Measurements from ENCODE around the gene ARID1A. TPM values are rescaled to one million over a fixed set of nuclear protein-coding genes. Genes with fewer than 3 reads are reported as not detected.
A peak's percentile ranks its signal among the peaks of the same experiment; 100 is the strongest.
"Not testable (repeated sequence)": the region's sequence is repeated elsewhere in the genome, so short reads cannot be mapped to it uniquely, and the experiment has no call there.

Gene ARID1A
- 100 to 1,000 TPM in 1 of 4 donors, 10 to 100 TPM in 3; 16.7 to 119 (median 41.2) TPM for total RNA-seq

GRCh38 chr1:26695356-26696118 is at the start of gene ARID1A:
ARID1A (plus strand) TSS chr1:26696015; CDS start chr1:26696404, 389 bp downstream.
- intact Hi-C loops (cut with DNase I; ENCODE audit: low total_unique reads) = loop anchor here (2.0 kb wide), 1 partner anchor 93 kb away; no protein-coding TSS in a partner anchor
- peaks cover 14 to 16% of the 10 kb centered on the region in 2 donors for H3K4me1 ChIP-seq
- no peaks in the 10 kb centered on the region for H3K36me3 ChIP-seq
- DNase-seq = peak; percentile 95 to 98
- TF ChIP-seq CTCF (IDR thresholded peaks at IDR 0.05) (peak in 3 of 4 experiments; percentile 13 to 76 (median 41)), POLR2A (IDR thresholded peaks at IDR 0.05) (peak; percentile 40 to 94)
- H3K4me3 ChIP-seq = peak within 1 kb of the TSS; percentile 60 to 98
- peak within 1 kb of the TSS; percentile 98 to 99 for H3K27ac ChIP-seq
- no peaks in the 10 kb centered on the region for H3K9me3 ChIP-seq
- H3K27me3 ChIP-seq = no peaks in the 10 kb centered on the region

- Histone ChIP-seq H3K9me3 (no peaks in the 10 kb centered on the region), H3K27me3 (no peaks in the 10 kb centered on the region), H3K36me3 (no peaks in the 10 kb centered on the region), H3K4me3 (no peak overlapping the region), H3K27ac (no peak overlapping the region), H3K4me1 (no peaks in the 10 kb centered on the region)
- TF ChIP-seq CTCF (IDR thresholded peaks at IDR 0.05) = no peak
- no peak for TF ChIP-seq POLR2A (IDR thresholded peaks at IDR 0.05)
- no peak for DNase-seq
- intact Hi-C loops (cut with DNase I; ENCODE audit: low total_unique reads) = no loop called here
Observed at GRCh38 chr1:26664802-26665201, 31.0 kb upstream of the ARID1A start.

GRCh38 chr1:26666855-26667254 is 29.0 kb upstream of the ARID1A start:
- no peak for DNase-seq
- Histone ChIP-seq H3K36me3 (no peaks in the 10 kb centered on the region), H3K4me3 (no peak overlapping the region), H3K27me3 (no peaks in the 10 kb centered on the region), H3K4me1 (no peaks in the 10 kb centered on the region), H3K27ac (no peak overlapping the region), H3K9me3 (no peaks in the 10 kb centered on the region)
- intact Hi-C loops (cut with DNase I; ENCODE audit: low total_unique reads) = no loop called here
- no peak for TF ChIP-seq POLR2A (IDR thresholded peaks at IDR 0.05)
- no peak for TF ChIP-seq CTCF (IDR thresholded peaks at IDR 0.05)

- H3K27me3 ChIP-seq; H3K27ac ChIP-seq; DNase-seq; H3K4me3 ChIP-seq; H3K9me3 ChIP-seq; H3K36me3 ChIP-seq; intact Hi-C loops (cut with DNase I; ENCODE audit: low total_unique reads); H3K4me1 ChIP-seq: not testable (repeated sequence)
Observed at GRCh38 chr1:26668106-26668786, 27.6 kb upstream of the ARID1A start.

GRCh38 chr1:26677306-26678115 is 18.3 kb upstream of the ARID1A start:
- peaks cover 0 to 3% of the 10 kb centered on the region in 2 donors for H3K4me1 ChIP-seq
- peak overlapping the region in 1 of 2 donors; percentile 14 for H3K4me3 ChIP-seq
- peak; percentile 69 to 84 for DNase-seq
- no peaks in the 10 kb centered on the region for H3K9me3 ChIP-seq
- no peaks in the 10 kb centered on the region for H3K36me3 ChIP-seq
- no peaks in the 10 kb centered on the region for H3K27me3 ChIP-seq
- intact Hi-C loops (cut with DNase I; ENCODE audit: low total_unique reads) = loop anchor here (10.0 kb wide), 1 partner anchor 73 kb away; no protein-coding TSS in a partner anchor
- no peak for TF ChIP-seq POLR2A (IDR thresholded peaks at IDR 0.05)
- TF ChIP-seq CTCF (IDR thresholded peaks at IDR 0.05) = peak; percentile 53 to 81 (median 74)
- H3K27ac ChIP-seq = peak overlapping the region; percentile 19 to 45

Data from uterus (tissue), 4 donors.